GM21786 (cell line): ENCODE results near the gene SPOCK1.

Experiments used
- ATAC-seq: cut with Tn5 transposase; IDR thresholded peaks from one replicate; pipeline ENCODE4 v1.9.1; 2021; ENCODE audit not compliant: unreplicated experiment

SPOCK1 gene

DNA sequence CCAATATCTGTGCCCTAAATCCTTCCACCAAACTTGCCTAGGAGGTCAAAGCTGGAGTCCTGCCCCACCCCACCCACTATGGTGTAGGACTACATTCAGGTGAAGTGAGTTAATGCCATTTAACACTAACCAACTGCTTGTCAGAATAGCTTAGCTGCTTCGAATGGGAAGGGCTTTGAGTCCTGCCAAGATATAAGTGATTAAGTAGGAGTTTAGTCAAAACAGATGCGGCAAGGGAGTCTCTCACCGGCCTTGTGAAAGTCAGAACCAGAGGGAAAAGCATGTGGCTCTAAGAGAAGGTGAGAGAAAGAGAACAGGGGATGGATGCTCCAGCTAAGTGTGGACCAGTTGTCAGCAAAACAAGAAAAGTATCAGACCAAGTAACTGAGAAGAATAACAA lies 132.6 kb downstream of the SPOCK1 start:
- no peak for ATAC-seq

DNA sequence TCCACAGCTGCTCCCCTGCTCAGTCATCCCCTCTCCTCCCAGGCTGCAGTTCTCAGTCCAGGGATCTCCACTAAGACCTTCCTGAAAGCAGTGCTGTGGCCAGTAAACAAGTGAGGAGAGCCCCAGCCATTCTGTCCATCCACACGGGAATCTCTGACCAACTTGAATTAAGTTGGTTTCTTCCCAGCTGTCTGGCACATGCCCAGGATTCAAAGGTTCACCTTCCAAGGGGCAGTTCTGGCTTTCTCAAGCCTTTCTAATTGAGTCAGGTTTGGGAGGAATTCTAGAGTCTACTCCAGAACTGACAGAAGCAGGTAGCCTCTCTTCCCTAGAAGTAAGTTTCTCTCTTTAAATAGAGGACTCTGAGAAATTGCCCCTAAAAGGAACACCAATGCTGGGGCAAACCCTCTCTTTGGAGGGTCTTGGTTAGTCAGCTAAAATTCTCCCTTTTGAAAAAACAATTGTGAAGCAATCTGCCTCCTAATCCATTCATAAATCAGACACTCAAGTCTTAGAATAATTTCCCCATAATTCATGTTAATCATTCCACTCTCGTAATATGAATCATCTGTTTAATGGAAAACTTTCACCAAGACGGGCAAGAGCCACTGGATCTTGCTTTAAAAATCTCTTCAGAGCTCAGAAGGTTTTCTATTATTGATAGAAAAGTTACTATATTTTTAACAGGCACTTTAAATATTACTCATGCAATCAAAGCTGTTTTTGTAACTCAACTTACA lies 133.8 kb downstream of the SPOCK1 start:
- no peak for ATAC-seq

DNA sequence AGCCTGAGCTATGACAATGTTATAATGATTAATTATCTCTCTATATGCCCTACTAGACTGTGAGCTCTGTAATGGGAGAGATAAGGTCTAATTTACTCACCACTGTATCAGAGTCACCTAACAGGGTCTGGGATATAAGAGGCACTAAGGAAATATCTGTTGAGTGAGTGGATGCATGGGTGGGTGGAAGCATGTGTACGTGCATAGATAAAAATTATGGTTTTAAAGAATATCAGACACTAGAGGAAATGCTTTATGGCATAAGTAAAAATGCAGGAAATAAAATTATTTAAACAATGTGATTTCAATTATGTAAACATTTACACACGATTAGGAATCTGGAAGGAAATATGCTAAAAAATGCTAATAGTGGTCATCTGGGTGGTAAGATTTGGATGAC lies 137.8 kb downstream of the SPOCK1 start:
- ATAC-seq, result no peak

DNA sequence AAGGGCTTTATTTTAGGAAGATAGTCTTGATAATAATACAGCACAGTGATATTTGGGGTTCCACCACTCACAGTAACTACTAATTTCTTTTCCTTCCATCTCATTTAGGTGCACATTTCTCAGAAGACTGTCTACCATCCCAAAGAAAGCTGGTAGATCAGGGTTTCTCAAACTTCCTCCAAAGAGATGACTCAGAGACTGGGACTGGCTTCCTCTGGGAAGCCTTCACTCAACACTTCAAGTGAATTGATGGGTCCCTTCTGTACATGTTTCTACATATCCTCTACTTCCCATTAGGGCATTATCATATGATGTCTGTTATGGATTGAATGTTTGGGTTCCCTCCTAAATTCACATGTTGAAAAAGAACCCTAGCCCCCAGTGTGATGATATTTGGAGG lies 138.5 kb downstream of the SPOCK1 start:
- no peak for ATAC-seq

DNA sequence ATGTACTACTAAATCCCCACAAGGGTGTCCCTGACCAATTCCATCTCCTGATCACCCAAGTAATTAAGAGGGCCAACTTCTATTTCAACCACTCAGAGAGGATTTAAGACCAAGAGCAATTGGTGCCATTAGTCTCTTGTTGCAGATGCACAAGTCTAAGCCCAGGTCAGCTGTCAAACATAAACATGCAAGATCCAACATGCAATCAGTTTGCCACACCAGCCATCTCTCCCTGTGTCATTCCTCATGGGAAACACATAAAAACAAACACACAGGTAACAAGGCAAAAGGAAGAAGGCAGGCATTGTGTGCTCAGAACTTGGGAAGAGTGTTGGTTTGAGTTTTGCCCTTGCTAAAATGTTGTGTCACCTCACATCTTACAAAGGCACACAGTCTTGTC lies 139.2 kb downstream of the SPOCK1 start:
- no peak for ATAC-seq

DNA sequence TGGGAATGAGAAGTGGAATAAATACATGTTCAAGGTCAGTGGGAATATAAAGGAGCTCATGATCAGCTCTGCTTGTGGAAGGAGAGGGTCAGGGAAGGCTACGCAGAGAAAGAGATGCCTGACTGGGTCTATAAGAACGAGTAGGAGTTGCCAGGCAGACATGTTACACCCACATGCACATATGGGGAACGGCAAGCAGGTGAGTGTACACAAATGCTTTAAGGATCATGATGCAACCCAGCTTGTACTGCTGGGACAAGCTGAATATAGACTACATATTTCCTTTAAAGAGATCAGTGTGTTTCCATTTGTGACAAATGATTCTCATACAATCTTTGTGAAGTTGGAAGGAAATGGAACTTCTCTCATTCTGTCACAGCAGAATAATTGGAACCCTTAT lies 141.7 kb downstream of the SPOCK1 start:
- no peak for ATAC-seq

DNA sequence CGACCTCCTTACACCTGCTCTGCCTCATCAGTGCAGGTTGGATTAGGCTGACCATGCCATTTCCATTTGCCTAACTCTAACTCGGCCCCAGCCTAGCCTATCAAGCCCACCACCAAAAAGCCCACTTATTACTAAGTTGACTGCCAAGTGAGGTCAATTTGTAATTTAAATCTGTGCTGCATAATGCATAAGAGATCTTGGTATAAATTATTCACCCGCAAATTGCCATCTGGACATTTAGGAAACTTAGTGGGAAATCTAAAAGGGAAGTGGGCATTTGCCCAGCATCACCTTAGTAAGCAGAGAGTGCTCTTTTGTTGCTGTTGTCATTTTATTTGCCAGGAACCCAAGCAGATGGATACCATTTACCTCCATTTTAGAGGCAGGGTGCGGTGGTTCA lies 143.0 kb downstream of the SPOCK1 start:
- no peak for ATAC-seq

DNA sequence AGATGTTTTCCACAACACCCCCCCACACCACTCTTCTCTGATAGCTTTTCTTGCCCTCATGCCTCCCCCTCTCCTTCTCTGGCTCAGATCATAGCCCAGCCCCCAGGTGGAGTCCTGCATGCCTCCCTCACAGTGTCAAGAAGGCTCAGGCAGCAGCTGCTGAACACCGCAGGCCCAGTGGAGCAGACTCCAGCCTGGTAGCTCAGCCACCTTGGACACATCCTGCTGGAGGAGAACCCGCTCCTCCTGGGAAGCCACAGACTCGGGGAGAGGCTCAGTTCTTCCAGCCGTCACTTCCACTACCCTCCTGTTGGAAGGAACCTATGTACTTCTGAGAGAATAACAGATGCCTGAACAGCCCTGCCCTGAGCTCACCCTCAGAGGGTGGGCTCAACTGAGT lies 143.4 kb downstream of the SPOCK1 start:
- ATAC-seq, result no peak

DNA sequence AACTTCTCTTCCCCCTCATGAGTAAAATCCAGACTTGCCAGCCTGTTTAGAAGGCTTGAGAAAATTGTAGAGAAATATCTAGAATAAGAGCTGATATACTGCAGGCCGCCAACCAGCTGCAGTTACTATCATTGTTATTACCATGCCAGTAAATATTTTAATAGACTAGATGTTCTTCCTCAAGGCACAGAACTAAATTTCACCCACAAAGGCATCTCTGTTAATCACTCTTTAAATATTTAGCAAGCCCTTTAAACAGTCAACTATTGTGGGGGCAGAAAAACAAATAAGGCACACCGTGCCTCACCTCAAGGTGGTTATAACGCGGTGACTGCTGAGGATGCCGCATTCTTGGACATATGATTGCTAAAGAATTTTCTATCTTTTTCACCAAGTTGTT lies 147.0 kb downstream of the SPOCK1 start:
- no peak for ATAC-seq

DNA sequence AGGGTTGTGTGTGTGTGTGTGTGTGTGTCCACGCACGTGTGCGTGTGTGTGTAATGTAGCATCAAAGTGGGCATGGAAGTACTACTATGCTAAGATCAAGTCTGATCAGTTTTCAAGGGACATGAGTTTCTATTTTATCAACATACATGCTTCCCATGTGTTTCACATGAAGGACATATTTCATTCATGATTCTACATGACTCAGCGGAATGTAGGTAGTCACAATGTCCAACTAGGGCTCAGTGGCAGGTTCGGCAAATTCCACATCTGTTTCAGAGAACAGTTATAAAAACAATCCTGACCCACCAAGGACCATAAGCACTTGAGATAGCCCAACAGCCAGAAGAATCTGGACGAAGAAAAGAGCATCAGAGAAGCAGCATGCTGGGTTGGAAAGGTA lies 148.3 kb downstream of the SPOCK1 start:
- no peak for ATAC-seq

DNA sequence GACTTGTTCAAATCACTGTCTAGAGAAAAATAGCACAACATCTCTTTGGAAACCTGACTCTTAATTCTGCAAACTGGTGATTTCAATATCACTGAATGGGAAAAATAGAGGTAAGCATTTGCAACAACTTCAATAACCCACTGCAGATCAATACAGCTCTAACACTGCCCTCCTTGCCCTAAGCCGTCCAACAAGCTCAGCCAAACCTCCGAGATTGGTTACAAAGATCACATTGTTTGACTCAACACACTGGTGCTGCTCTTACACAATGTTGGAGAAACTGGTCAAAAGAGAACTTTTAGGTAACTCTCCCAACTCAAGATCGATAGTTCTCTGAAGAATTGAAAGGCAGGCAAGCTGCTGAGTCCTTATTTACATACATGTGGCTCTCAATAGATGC lies 150.4 kb downstream of the SPOCK1 start:
- ATAC-seq, result no peak

DNA sequence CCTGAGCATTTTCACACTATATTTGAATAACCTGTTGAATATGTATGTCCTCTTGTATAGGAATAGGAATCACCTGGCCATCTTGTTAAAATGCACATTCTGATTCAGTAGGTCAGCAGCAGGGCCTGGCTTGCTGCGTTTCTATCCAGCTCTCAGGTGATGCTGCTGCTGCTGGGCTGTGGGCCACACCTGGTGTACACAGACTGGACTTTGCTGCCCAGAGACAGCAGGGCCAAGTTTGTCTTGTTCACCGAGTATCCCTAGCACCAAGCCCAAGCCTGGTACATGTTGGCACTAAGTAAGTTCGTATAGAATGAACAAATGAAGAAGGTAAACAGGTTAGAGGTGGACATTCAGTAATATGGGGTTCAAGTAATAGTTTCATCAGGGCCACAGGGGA lies 151.3 kb downstream of the SPOCK1 start:
- no peak for ATAC-seq

DNA sequence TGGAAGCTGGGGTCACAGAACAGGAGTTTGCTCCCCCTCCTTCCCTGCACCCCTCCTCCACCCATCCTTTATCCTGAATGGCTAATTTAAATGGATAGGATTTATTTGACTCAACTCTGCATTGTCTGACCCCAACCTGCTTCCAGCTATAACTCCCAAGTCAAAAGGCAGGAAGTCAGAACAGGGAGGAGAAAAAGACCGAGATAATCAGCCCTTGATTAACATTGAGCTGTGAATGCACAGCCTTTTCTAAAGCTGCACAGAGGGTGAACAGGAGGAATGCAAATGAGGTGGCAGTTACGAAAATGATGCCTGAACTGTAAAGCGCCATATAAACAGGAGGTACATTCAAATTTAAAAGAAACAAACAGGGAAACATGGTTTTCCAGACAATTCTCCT lies 152.8 kb downstream of the SPOCK1 start:
- ATAC-seq, result no peak

DNA sequence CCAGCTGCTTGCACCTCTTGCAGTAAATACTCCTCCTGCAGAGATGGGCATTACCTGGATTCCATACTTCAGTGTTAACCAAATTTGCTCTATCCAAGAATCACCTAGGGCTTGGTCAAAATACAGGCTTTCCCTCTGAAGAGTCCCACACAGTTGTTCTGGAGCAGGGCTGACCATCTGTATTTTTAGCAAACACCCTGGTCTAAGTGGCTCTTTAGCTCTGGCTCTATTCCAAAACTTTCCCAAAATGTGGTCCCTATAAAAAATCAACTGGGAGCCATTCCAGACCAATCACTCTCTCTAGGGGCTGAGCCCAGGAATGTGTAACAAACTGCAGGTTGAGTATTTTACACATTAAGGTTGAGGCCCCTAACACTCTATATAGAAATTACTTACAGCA lies 153.7 kb downstream of the SPOCK1 start:
- no peak for ATAC-seq

DNA sequence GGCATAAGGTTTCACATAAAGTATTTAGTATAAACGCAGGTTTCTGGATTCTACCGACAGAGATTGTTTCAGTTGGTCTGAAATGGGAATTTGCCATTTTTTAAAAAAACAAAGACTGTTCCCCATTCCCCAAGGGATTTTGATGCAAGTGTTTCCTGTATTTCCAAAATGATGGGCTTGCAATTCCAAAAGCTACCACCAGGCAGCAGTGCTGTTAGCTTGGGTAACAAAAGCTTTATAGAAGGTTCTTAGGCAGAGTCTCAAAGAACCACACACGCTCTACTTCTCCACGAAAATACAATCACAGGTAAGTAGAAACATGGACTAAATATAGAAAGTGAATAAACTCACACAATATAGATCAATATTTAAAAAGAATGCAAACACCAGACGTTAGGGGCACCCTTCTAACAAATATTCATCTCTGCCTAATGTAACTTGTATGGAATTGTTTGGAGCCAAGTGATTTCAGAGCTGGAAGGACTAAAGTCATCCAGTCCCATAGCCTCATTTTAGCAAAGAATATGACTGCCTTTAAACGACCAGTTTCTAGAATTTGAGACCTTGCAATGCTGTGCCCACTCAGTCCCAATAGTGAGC lies 154.3 kb downstream of the SPOCK1 start:
- ATAC-seq, result no peak

DNA sequence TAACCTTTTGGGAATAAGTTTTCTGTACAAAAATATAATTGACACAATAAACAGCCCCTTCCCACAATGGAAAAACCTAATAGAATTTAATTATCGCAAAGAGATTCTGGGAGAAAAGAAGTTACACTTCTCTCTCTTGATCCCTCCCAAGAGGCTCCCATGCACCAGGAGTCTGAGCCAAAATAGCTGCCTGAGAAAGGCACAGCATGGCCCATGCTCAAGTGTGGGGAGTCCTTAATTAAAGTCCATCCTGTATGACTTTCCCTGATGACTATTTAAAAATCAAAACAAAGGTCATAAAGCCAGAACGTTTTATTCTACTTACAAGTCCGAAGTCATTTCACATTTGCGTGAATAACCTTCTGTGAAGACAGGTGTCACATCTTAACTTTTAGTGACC lies 155.1 kb downstream of the SPOCK1 start:
- ATAC-seq, result no peak

DNA sequence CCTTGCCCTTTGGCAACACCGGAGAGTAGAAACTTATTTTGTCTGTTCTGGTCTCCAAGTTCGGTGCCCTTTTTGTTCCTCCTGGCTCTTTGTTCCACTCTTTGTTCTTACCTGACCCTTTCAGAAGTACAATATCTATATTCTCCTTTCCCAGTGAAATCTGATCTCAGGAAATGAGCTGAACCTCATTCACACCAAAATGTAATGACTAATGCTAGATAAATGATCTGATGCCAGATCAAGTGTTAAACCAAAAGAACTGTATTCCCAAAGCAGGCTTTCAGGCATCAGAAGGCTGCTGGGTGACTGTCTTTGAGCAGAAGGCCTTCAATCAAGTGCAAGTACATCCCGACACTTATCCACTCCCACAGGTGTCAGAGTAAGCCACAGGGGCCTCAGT lies 156.4 kb downstream of the SPOCK1 start:
- ATAC-seq, result no peak

DNA sequence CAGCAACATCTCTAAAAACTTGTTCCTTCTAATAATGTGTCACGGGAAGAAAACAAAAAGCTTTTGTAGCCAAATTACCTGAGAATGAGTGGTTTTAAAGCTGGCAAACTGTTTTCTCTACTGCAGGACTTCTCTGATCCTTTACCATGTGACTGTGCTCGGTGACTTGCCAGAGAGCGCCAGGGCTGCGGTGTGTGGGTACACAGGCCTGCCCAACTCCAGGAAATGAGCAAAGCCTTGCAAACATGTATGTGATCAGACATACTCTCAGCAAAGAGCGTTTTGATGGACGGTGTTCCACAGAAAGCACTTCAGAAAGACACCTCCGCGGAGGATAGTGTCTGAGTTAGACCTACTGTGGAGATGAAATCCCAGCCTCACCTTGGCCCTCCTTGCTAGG lies 157.3 kb downstream of the SPOCK1 start:
- ATAC-seq, result no peak

DNA sequence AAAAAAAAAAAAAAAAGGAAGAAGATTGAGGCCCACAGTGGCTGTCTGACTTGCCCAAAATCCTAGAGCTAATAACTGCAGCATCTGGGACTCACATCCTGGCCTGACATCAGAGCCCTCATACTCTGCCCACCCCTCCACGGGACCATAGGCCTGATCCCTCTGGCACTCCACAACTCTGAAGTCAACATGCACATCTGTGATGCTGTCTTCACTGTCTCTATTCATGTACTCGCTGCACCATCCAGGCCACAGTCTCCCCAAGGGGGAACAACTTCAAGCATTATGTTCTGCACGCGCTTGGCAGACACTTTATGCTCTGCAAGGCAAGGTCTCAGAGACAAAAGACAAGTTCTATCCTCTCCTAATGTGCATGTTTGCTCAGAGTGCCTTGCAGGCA lies 158.2 kb downstream of the SPOCK1 start:
- ATAC-seq, result no peak

DNA sequence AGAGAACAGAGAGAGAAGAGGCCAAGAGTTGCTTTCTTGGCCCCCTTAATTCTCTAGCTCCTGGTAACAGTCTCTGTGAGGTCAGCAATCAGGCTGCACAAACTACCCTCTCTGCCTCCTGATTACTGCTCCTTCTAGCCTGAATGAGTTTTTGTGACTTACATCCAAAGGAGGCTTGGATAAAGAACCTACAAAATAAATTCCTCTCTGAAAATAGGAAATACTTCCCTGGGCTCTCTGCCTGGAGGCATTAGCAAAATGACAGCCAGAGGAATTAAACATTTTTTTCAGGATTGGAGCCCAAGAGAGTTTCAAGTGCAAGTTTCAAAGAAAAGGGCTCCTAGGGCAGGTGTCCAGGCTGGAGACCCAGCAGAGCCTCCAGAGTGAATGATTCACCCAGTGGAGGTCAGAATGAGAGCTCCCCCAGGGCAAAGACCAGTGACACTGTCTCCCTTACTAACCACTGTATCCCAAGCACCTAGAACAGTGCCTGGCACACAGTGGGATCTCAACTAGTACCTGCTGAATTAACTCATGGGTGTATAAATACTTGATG lies 162.5 kb downstream of the SPOCK1 start:
- no peak for ATAC-seq

DNA sequence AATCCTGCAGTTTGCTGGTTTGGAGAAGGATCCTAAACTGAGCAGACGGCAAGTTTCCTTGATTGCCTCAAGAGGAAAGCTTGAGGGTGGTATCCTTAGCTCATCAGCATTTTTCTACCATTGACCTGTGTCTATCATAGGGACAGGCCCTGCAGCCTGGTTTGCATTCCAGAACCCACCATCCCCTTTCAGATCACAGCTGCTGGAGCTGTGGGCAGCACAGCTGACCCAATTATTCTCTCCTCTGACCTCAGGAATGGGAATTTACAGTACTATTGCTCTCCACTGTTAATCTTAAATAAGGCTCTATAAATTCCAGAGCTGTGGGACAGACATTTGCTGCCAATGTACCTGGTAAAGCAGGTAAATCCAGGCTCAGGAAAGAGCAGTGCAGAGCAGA lies 163.0 kb downstream of the SPOCK1 start:
- ATAC-seq, result no peak

DNA sequence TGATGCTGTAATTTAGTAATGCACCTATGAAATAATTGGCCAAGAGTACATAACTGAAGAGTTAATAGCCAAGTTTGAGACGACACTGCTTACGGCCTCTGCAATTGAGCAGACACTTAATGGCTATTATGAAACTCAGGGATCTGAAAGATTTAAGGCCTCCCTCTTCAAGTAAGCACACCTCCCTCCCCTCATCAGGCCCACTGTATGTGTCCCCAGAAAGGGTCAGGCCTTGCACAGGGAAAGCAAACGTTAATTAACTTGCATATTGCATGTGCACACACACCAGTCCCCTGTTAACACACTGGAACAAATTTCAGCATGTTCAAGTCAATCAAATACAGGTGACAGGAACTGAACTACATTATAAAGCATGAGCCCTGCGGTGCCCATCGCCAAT lies 163.6 kb downstream of the SPOCK1 start:
- ATAC-seq, result no peak

DNA sequence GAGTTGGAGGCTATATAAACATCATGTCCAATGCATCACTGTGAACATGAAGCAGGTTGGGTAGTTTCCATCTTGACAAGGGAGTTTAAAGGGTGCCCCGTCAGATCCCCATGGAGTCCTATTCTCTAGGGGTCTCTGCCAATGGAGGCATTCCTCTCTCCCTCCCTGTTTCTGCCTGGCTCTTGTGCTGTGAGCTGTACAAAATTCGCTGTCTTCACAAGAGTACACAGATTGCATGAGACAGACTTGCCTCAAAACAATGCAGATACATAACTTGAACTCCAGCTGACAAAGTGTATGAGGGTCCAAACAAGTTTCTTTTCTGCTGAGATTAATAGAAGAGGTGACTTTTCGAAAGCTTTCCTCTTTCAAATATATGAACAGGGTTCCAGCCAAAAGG lies 165.2 kb downstream of the SPOCK1 start:
- no peak for ATAC-seq
